A549 (cell line): ENCODE measurements around the gene RAD9A. TPM values are rescaled to one million over a fixed set of nuclear protein-coding genes. Genes with fewer than 3 reads are reported as not detected.

ENCODE experiments used
- ATAC-seq, 2 experiments: fragments of 200-7000 bp in 1 of 2; fragments of >200 bp in 1 of 2; cut with Nextera tagmentation in 1 of 2; cut with Tn5 transposase in 1 of 2; 3 replicates each; pipeline versions ENCODE4 v1.8.0 to v1.9.1; 2018 to 2020; ENCODE audit warnings: mild to moderate bottlenecking in 1 of 2, moderate library complexity in 1 of 2
- CTCF ChIA-PET: fragments of 300-600 bp; sonication (Branson Sonifier 250); formaldehyde crosslinking; extraction: SDS; loops from one replicate; lab custom pipeline; 2021; ENCODE audit warnings: antibody characterized with exemption, inconsistent platforms; lab: Yijun Ruan, JAX
- POLR2A ChIA-PET: fragments of 350-600 bp; formaldehyde crosslinking; extraction: SDS; loops from one replicate; lab custom pipeline; 2021; ENCODE audit warnings: antibody characterized with exemption, inconsistent platforms; lab: Yijun Ruan, JAX
- DNase-seq, 2 experiments: peaks; one replicate each; pipeline versions ENCODE4 v3.0.0 to v3.0.0-alpha.2; 2011 to 2016; ENCODE audit warnings: low read depth in 1 of 2, low spot score in 1 of 2
- FAIRE-seq: peaks from 2 replicates; lab custom pipeline; 2011; peaks lifted over from hg19 to GRCh38; lab: Jason Lieb, UNC
- H3K27ac ChIP-seq, 2 experiments: fragments of >200 bp; sonication (Bioruptor Twin); formaldehyde crosslinking; 3 replicates each; pipeline ENCODE4 v1.5.1; 2016 to 2017
- H3K4me1 ChIP-seq: fragments of >200 bp; sonication (Bioruptor Twin); formaldehyde crosslinking; 3 replicates; pipeline ENCODE4 v1.6.1; 2016
- H3K4me2 ChIP-seq: fragments of >200 bp; sonication (Bioruptor Twin); formaldehyde crosslinking; 3 replicates; pipeline ENCODE4 v1.6.1; 2016
- H3K4me3 ChIP-seq: fragments of >200 bp; sonication (Bioruptor Twin); formaldehyde crosslinking; 3 replicates; pipeline ENCODE4 v1.5.1; 2016
- H3K9me3 ChIP-seq: fragments of >200 bp; sonication (Bioruptor Twin); formaldehyde crosslinking; 3 replicates; pipeline ENCODE4 v1.6.1; 2016
- CBX2 ChIP-seq: fragments of 200-600 bp; sonication (generic); IDR thresholded peaks from 2 replicates; pipeline ENCODE4 v1.6.1; 2016; ENCODE audit warnings: low read depth, mild to moderate bottlenecking, borderline replicate concordance
- CBX8 ChIP-seq: fragments of 200-600 bp; sonication (generic); IDR thresholded peaks from 2 replicates; pipeline ENCODE4 v1.6.1; 2016
- EP300 ChIP-seq, 2 experiments: fragments of >200 bp; sonication (Bioruptor Twin); formaldehyde crosslinking; IDR thresholded peaks; 2 replicates in 1 of 2; 3 replicates in 1 of 2; pipeline ENCODE4 v1.6.1; 2016 to 2017
- FOSB ChIP-seq: fragments of 250-450 bp; sonication (Bioruptor Pico); IDR thresholded peaks from 2 replicates; pipeline ENCODE4 v1.5.0; 2020; ENCODE audit warnings: mild to moderate bottlenecking, moderate library complexity
- HDAC2 ChIP-seq: fragments of 200-600 bp; sonication (generic); IDR thresholded peaks from 2 replicates; pipeline ENCODE4 v1.6.1; 2016
- HEYL ChIP-seq: fragments of 250-450 bp; sonication (Bioruptor Pico); IDR thresholded peaks from 2 replicates; pipeline ENCODE4 v1.8.0; 2021; ENCODE audit warnings: mild to moderate bottlenecking, moderate library complexity
- HOXB13 ChIP-seq: fragments of 250-450 bp; sonication (Bioruptor Pico); IDR thresholded peaks from 2 replicates; pipeline ENCODE4 v1.5.0; 2020; ENCODE audit warnings: low read depth, mild to moderate bottlenecking, moderate library complexity
- JUN ChIP-seq, 2 experiments: fragments of >200 bp; sonication (Bioruptor Twin); formaldehyde crosslinking; IDR thresholded peaks; 2 replicates in 1 of 2; 3 replicates in 1 of 2; pipeline ENCODE4 v1.6.1; 2016 to 2017
- MAFK ChIP-seq: fragments of 450-650 bp; IDR thresholded peaks from 2 replicates; pipeline ENCODE4 v1.6.1; 2014; ENCODE audit not compliant: partially characterized antibody
- MAZ ChIP-seq: fragments of 150-350 bp; IDR thresholded peaks from 2 replicates; pipeline ENCODE4 v1.6.1; 2014; ENCODE audit warnings: antibody characterized with exemption, low read depth, low read length, borderline replicate concordance
- NPAS2 ChIP-seq: fragments of 250-450 bp; sonication (Bioruptor Pico); IDR thresholded peaks from 2 replicates; pipeline ENCODE4 v1.8.0; 2022; ENCODE audit warnings: mild to moderate bottlenecking, moderate library complexity, borderline replicate concordance
- POLR2A ChIP-seq: IDR thresholded peaks from 2 replicates; pipeline ENCODE4 v1.6.1; 2012; ENCODE audit warnings: mild to moderate bottlenecking, low read length
- RFX5 ChIP-seq: fragments of 450-650 bp; IDR thresholded peaks from 2 replicates; pipeline ENCODE4 v1.7.1; 2014; ENCODE audit warnings: antibody characterized with exemption, mild to moderate bottlenecking, moderate library complexity
- SMC3 ChIP-seq: fragments of >200 bp; sonication (Bioruptor Twin); formaldehyde crosslinking; IDR thresholded peaks from 3 replicates; pipeline ENCODE4 v1.6.1; 2018; ENCODE audit warnings: inconsistent platforms
- ZSCAN20 ChIP-seq: fragments of 250-450 bp; sonication (Bioruptor Pico); IDR thresholded peaks from 2 replicates; pipeline ENCODE4 v1.8.0; 2022; ENCODE audit warnings: mild to moderate bottlenecking, moderate library complexity
- WGBS: methylation state at CpG from one replicate; pipeline ENCODE4 v1.1.6; 2017; ENCODE audit errors: missing lambda C conversion rate; 5-methylcytosine and 5-hydroxymethylcytosine counted together
- polyA plus RNA-seq, 4 experiments: library from polyadenylated mRNA; depleted of rRNA in 3 of 4; stranded (reverse); fragments of >200 nt; fragmentation: RNase III in 1 of 4; extraction: RNeasy Plus Mini Kit Qiagen cat#74134 plus additional on column Dnase treatment in 1 of 4; gene quantifications; 2 replicates in 3 of 4; 3 replicates in 1 of 4; pipeline ENCODE4 v1.2.3, GENCODE V29; 2011 to 2017
- TF ChIP-seq, protein P1 (sequence below): IDR thresholded peaks from 2 replicates; pipeline ENCODE4 v1.6.1; 2012; ENCODE audit warnings: low read depth, borderline replicate concordance
- TF ChIP-seq, protein P2 (sequence below): fragments of >200 bp; sonication (Bioruptor Twin); formaldehyde crosslinking; IDR thresholded peaks from 2 replicates; pipeline ENCODE4 v1.6.1; 2016

The RAD9A gene
- polyA plus RNA-seq, 2 of the 4 experiments (the other 2 are of a cell fraction), result 19.0 to 43.7 TPM

DNA sequence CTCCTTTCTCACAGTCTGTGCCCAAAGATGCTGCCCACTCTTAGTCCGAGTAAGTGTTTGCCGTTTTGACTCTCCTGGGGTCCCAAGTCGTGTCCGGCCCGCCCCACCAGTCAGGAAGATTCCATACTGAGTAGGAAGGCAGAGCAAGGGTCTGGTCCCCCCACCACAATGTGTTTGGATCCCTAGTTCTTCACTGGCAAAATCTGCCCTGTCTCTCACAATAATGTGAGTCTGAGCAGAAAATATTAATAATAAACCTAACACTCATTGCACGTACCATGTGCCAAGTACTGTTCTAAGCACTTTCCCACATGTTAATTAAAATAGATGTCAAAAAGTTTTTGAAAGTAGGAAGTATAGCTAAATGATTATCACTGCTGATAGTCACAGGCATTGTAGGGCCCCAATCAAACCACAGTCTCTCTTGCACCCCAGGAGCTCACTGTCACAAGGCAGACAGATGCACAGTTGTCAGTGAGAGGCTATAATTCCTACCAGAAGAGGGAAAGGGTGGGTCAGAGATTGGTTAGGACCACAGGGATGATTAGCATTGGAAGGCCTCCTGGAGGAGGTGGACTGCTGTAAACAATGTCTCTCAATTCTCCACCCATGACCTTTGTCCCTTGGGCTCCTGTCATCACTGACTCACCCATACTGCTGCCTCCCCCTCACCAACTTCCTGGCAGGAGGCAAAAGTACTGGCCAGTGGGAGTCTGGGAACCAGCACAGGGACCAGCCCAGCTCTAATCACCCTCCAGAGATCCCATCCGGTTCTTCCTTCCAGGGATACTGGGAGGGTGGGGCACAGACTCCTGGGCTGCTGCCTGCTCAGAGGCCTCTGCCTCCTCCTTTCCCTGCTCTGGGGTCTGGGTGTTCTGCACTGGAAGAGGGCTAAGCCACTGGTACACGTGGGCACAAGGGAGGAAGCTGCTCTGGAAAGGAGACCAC lies 37.4 kb upstream of the RAD9A start (continued):
- TF ChIP-seq POLR2A, result peak; percentile 46
- TF ChIP-seq MAZ, result 0 out of 2 replicates have a peak, but pooled peaks have one; percentile 28
- TF ChIP-seq, protein P1, sequence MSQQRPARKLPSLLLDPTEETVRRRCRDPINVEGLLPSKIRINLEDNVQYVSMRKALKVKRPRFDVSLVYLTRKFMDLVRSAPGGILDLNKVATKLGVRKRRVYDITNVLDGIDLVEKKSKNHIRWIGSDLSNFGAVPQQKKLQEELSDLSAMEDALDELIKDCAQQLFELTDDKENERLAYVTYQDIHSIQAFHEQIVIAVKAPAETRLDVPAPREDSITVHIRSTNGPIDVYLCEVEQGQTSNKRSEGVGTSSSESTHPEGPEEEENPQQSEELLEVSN, result peak; percentile 42; the same call in 1 of the 2 replicates
- no peak for TF ChIP-seq CBX2
- peak; percentile 34 to 51; a peak in 2 of 5 replicates for TF ChIP-seq EP300 (IDR thresholded peaks at IDR 0.05)
- TF ChIP-seq HDAC2, result no peak

DNA sequence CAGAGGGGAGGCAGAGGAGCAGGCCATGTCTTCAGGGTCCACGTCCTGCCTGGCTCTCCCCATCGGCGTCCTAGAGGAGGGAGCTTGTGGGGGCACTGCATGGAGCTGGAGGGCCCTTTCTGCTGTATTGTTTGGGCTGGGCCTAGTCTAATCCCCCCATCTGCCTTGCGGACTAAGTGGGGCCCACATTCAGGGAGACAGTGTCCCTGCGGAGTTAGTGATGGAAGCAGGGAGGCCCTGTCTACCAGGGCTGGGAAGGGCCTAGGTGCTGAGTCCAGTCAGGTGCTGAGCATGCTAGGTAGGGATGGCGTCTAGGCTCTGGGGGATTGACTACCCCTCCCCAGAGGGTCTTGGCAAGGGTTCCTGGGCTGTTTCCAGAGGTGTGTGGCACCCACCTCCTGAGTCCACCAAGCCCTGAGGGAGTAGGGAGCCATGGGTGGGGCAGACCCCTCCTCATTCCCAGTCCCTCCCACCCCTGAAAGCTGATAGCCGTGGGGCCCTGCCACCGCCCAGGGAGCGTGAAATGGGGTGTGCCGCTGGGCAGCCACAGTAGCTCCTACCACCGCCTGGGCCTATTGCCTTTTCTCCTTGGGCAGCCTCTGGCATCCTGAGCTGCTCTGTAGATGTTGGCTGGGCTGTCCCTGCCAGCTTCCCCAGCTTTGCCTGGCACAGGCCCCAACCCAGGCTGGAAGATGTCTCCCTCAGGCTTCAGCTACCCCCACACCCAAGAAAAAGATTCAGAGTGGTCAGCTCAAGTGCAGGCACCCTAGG lies 36.6 kb upstream of the RAD9A start:
- H3K4me1 ChIP-seq, result peaks cover 86% of the 10 kb centered on the region

DNA sequence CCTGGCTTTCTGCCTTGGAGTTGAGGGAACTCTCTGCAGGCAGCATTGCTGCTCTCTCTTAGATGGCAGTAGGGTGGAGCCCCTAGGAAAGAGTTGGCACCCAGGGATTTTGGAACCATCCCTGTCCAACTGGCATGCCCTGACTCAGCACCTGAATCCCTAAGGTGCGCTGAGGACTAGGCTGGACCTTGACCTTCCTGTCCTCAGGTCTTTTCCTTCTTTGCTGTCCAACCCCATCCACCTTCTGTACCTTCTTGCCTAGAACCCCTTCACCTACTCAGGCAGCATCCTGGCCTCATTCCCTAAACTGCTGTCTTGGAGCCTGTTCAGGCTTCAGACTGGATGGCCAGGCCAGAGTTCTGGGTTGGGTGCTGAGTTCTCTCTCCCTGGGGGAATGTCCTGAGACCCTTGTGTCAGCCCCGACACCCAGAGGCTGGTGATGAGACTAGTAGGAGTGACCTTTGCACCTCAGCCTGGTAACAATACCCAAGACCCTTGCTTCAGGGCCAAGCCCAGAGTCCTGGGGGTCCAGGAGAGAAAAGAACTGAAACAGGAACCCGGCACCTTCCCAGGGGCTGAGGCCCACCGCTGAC lies 35.9 kb upstream of the RAD9A start:
- TF ChIP-seq SMC3, result no peak
- TF ChIP-seq FOSB, result no peak
- TF ChIP-seq NPAS2, result no peak
- no peak for TF ChIP-seq ZSCAN20 (CRISPR knock-in tag)
- no peak for TF ChIP-seq RFX5
- TF ChIP-seq CBX8, result no peak
- WGBS, result 65% methylated on average over 3 of the region's 4 CpGs
- ATAC-seq, result no peak
- Histone ChIP-seq H3K9me3 (no peaks in the 10 kb centered on the region), H3K4me3 (0 out of 3 replicates have a peak overlapping the region, but pooled peaks have one; percentile 21), H3K4me1 (peaks cover 82% of the 10 kb centered on the region), H3K4me2 (peak overlapping the region; percentile 93), H3K27ac (peak overlapping the region; percentile 93 to 98)
- DNase-seq, result peak in 1 of 2 experiments; percentile 20
- CTCF ChIA-PET, result interaction anchor here (0.6 to 20.0 kb wide), 15 partner anchors 8 to 145 kb away, joined by 3 to 1913 read pairs (median 4); partner anchors contain the start of genes CLCF1, PPP1CA, PTPRCAP and RAD9A
- POLR2A ChIA-PET, result interaction anchor here (1.4 to 8.3 kb wide), 4 partner anchors 10 to 26 kb away, joined by 3 to 172 read pairs (median 69); partner anchors contain the start of gene CLCF1
- FAIRE-seq, result no peak

More for the DNA sequence above, 36.6 kb upstream of the RAD9A start:
- Histone ChIP-seq H3K4me3 (peak overlapping the region; percentile 21), H3K27ac (peak overlapping the region; percentile 93 to 98)
- TF ChIP-seq, protein P2, sequence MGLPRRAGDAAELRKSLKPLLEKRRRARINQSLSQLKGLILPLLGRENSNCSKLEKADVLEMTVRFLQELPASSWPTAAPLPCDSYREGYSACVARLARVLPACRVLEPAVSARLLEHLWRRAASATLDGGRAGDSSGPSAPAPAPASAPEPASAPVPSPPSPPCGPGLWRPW, result no peak
- TF ChIP-seq HEYL (CRISPR knock-in tag), result peak; percentile 46; the same call in 1 of the 2 replicates
- TF ChIP-seq JUN (IDR thresholded peaks at IDR 0.05), result peak in 1 of 2 experiments; percentile 3; a peak in 1 of 5 replicates
- TF ChIP-seq MAFK, result no peak
- TF ChIP-seq, all 56 proteins: peak for 2
- FAIRE-seq (no peak), DNase-seq (peak; percentile 11 to 40), ATAC-seq (no peak)
- ChIA-PET CTCF (interaction anchor here (3.1 to 20.0 kb wide), 5 partner anchors 10 to 114 kb away, joined by 11 to 1913 read pairs (median 23); partner anchors contain the start of genes CLCF1, PPP1CA, RAD9A and TBC1D10C), POLR2A (interaction anchor here (1.4 to 8.3 kb wide), 4 partner anchors 9 to 34 kb away, joined by 3 to 172 read pairs (median 69); partner anchors contain the start of gene CLCF1)
- H3K9me3 ChIP-seq, result no peaks in the 10 kb centered on the region
- peak overlapping the region; percentile 93 for H3K4me2 ChIP-seq
- 32% methylated on average over 8 of the region's 11 CpGs for WGBS

DNA sequence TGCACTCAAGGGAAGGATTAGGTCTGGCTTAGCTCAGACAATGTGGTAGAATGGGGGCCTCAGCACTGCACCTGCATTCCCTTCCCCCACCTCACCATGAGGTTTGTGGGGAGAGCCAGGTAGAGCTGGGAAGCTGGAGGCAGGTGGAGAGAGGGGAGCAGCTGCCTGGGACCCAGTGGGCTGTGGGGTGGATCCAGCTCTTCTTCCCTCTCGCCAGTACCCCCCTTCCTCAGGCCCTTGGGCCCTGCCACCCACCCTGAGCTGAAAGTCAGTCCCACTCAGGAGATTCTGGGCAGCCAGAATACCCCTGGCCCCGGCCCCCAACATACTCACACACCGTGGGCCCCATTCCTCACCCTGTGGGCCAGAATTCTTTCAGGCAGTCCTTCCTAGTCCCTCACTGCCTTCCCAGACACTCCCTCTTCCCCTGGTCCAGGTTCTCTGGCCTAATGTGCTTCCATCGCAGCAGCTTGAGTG lies 35.4 kb upstream of the RAD9A start:
- DNase-seq (peak in 1 of 2 experiments; percentile 1), ATAC-seq (no peak), FAIRE-seq (no peak)
- peaks cover 76% of the 10 kb centered on the region for H3K4me1 ChIP-seq
- peak overlapping the region; percentile 93 to 98 for H3K27ac ChIP-seq
- 23% methylated on average over 4 of the region's 4 CpGs for WGBS
- ChIA-PET POLR2A (interaction anchor here (1.4 to 8.3 kb wide), 3 partner anchors 11 to 25 kb away, joined by 3 to 172 read pairs (median 129); partner anchors contain the start of gene CLCF1), CTCF (interaction anchor here (0.6 to 20.0 kb wide), 14 partner anchors 8 to 144 kb away, joined by 3 to 1913 read pairs (median 4); partner anchors contain the start of genes CLCF1, PPP1CA, PTPRCAP and RAD9A)
- H3K4me3 ChIP-seq, result no peak overlapping the region
- peak overlapping the region; percentile 93 for H3K4me2 ChIP-seq
- no peaks in the 10 kb centered on the region for H3K9me3 ChIP-seq
- TF ChIP-seq MAFK (no peak), HOXB13 (CRISPR knock-in tag) (no peak)
